ENCODE data around the gene CST5. TPM values are rescaled to one million over a fixed set of nuclear protein-coding genes. Genes with fewer than 3 reads are reported as not detected.

CST5 gene
- total RNA-seq, 4 donors from 2014 or later, result not detected

DNA sequence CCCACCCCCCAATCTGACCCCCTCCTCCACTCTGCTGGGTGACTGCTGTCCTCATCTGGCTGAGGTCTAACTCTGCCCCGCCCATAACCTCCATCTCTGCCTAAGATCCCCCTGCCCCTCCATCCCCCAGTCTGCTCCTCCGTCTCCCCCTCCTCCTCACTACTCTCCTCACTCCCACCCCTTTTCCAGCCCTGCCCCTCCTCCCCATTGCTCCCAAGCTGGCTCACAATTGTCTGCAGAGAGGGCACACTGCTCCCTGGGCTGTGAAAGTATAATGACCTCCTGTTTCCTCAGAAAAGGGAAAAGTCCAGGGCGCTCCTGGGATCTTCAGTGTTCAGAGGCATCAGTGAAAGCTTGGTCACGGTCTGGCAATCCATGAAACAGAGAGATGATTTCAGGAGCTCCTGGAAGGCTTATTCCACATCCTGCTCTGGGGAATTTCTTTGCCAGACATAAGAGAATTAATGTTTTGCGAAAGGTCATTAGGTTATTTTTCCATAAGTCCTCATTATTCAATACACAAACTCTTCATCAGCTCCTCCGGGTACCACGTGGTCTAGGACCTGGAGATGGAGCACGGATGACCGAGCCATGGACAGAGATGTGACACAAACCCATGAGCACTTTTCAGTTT, 21.5 kb downstream of the CST5 start:
- TF ChIP-seq, protein P1, sequence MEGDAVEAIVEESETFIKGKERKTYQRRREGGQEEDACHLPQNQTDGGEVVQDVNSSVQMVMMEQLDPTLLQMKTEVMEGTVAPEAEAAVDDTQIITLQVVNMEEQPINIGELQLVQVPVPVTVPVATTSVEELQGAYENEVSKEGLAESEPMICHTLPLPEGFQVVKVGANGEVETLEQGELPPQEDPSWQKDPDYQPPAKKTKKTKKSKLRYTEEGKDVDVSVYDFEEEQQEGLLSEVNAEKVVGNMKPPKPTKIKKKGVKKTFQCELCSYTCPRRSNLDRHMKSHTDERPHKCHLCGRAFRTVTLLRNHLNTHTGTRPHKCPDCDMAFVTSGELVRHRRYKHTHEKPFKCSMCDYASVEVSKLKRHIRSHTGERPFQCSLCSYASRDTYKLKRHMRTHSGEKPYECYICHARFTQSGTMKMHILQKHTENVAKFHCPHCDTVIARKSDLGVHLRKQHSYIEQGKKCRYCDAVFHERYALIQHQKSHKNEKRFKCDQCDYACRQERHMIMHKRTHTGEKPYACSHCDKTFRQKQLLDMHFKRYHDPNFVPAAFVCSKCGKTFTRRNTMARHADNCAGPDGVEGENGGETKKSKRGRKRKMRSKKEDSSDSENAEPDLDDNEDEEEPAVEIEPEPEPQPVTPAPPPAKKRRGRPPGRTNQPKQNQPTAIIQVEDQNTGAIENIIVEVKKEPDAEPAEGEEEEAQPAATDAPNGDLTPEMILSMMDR (IDR thresholded peaks at IDR 0.05; ENCODE audit: low read depth), result no peak

GRCh38 chr20:23856736-23857135, 22.8 kb downstream of the CST5 start:
- TF ChIP-seq, protein P1 (IDR thresholded peaks at IDR 0.05; ENCODE audit: low read depth), result no peak

GRCh38 chr20:23856226-23856625, 23.3 kb downstream of the CST5 start:
- TF ChIP-seq, protein P1 (IDR thresholded peaks at IDR 0.05; ENCODE audit: low read depth), result no peak

DNA sequence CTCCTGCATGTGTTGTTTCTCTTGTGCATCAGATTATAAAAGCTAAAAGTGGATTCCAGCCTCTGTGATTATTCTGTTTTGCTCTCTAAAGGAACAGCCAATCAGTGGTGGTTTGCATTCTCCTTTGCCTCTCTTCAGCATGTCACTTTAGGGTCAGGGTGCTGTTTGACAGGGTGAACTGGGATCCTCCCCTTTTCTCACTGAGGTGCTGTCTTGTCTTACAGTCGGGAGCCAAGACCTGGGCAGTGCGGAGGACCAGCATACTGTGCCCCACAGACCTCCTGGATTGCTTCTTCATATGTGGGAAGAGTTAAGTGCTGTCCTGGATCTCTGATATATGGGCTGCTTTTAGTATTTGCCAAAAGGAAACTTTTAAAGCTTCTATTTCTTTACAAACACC, 37.9 kb downstream of the CST5 start:
- TF ChIP-seq, protein P1 (IDR thresholded peaks at IDR 0.05; ENCODE audit: low read depth), result no peak

- TF ChIP-seq, protein P1 (IDR thresholded peaks at IDR 0.05; ENCODE audit: low read depth), result no peak
Measured at GRCh38 chr20:23835716-23836115, 43.8 kb downstream of the CST5 start.

GRCh38 chr20:23832775-23833513, 46.6 kb downstream of the CST5 start:
- TF ChIP-seq, protein P1 (IDR thresholded peaks at IDR 0.05; ENCODE audit: low read depth), result no peak

DNA sequence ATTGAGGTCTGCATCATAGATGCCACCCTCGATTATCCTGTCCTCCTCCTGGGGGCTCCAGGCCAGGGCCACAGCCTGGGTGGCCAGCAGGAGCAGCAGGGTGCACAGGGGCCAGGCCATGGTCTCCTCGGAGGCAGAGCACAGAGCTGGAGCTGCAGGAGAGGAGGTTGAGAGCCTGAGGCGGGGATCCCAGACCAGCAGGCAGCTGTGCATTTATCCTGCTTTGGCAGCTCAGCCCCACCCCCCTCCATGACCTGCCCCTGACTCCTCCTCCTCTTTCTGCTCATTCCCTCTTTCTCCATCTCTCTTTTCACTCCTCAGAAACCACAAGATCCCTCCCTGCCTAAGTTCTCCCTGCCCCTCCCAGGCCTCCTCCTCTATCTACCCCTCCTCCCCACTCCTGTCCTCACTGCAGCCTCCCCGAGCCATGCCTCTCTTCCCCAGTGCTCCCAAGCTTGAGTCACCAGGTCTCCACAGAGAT, 53.0 kb downstream of the CST5 start, which contains the start of gene CST2:
Gene CST2, minus strand, starts transcription at position 189 of the 481 bp plus-strand sequence. Its CDS starts 69 bp downstream, at position 120.
- TF ChIP-seq, protein P1 (IDR thresholded peaks at IDR 0.05; ENCODE audit: low read depth), result no peak
